Activated CD4-positive, alpha-beta T cell treated with anti-CD3 and anti-CD28 coated beads, Interleukin-2, amount 10 ng/mL, durations not matched to agents 24 days and 14 days (primary cell): ENCODE measurements around the gene TBC1D22B. TPM values are rescaled to one million over a fixed set of nuclear protein-coding genes. Genes with fewer than 3 reads are reported as not detected.

Source experiments
- total RNA-seq: library from RNA; stranded (reverse); gene quantifications from 2 replicates; pipeline ENCODE4 v1.2.3, GENCODE V29; 2022

The TBC1D22B gene
- total RNA-seq, 1 donor from 2014 or later = 18.7 TPM

Other genes starting within 250 kb of the TBC1D22B start
- 153 and 158 TPM in 2 replicates for gene PIM1, start 87.6 kb upstream of the TBC1D22B start, total RNA-seq
- gene TMEM217, start 372 bp downstream of the TBC1D22B start, total RNA-seq = 4.1 and 6.1 TPM in 2 replicates
- 29.4 and 32.0 TPM in 2 replicates for gene RNF8, start 96.2 kb downstream of the TBC1D22B start, total RNA-seq
- 56.4 and 57.1 TPM in 2 replicates for gene CMTR1, start 175.4 kb downstream of the TBC1D22B start, total RNA-seq
- 59.1 and 62.4 TPM in 2 replicates for gene CCDC167, start 242.1 kb downstream of the TBC1D22B start, total RNA-seq